WTC11 (cell line): ENCODE data around the gene HDAC8. TPM values are rescaled to one million over a fixed set of nuclear protein-coding genes. Genes with fewer than 3 reads are reported as not detected.

Experiments
- ATAC-seq: fragments of 200-7000 bp; cut with Tn5 transposase; 2 replicates; pipeline ENCODE4 v1.10.0; 2021; ENCODE audit warnings: mild to moderate bottlenecking, moderate library complexity
- CTCF ChIA-PET: fragments of 300-600 bp; sonication (Branson Sonifier 250); formaldehyde crosslinking; loops from one replicate; lab custom pipeline; 2021; ENCODE audit warnings: antibody characterized with exemption; lab: Charles Lee
- POLR2A ChIA-PET: fragments of 350-600 bp; sonication (Branson Sonifier 250); formaldehyde crosslinking; loops from one replicate; lab custom pipeline; 2021; ENCODE audit warnings: antibody characterized with exemption; lab: Charles Lee
- DNase-seq: peaks from one replicate; pipeline ENCODE4 v3.0.0; 2021; ENCODE audit warnings: low spot score
- H3K27ac Mint-ChIP-seq: 2 replicates; pipeline ENCODE4 v1.8.0; 2021; ENCODE audit warnings: mixed read lengths
- H3K27me3 Mint-ChIP-seq: 2 replicates; pipeline ENCODE4 v1.8.0; 2021; ENCODE audit warnings: low read depth, mild to moderate bottlenecking, moderate library complexity, mixed read lengths
- H3K36me3 Mint-ChIP-seq: 2 replicates; pipeline ENCODE4 v1.8.0; 2021; ENCODE audit warnings: mixed read lengths
- H3K4me1 Mint-ChIP-seq: 2 replicates; pipeline ENCODE4 v1.8.0; 2022; ENCODE audit warnings: mixed read lengths
- H3K4me3 Mint-ChIP-seq: 2 replicates; pipeline ENCODE4 v1.8.0; 2021; ENCODE audit warnings: mild to moderate bottlenecking, moderate library complexity, mixed read lengths
- H3K9me3 Mint-ChIP-seq: 2 replicates; pipeline ENCODE4 v1.8.0; 2021; ENCODE audit warnings: mixed read lengths
- CREB1 ChIP-seq: sonication (generic); formaldehyde crosslinking; IDR thresholded peaks from 2 replicates; pipeline ENCODE4 v1.8.0; 2023; ENCODE audit warnings: mild to moderate bottlenecking, missing genetic modification reagents
- GABPB1 ChIP-seq: sonication (generic); formaldehyde crosslinking; IDR thresholded peaks from 2 replicates; pipeline ENCODE4 v1.8.1; 2023; ENCODE audit warnings: mild to moderate bottlenecking, missing genetic modification reagents
- HMGA2 ChIP-seq: fragments of 250-450 bp; sonication (Bioruptor Pico); IDR thresholded peaks from 2 replicates; pipeline ENCODE4 v1.4.0; 2021; ENCODE audit warnings: mild to moderate bottlenecking, moderate library complexity
- RORB ChIP-seq: fragments of 250-450 bp; sonication (Bioruptor Pico); IDR thresholded peaks from 2 replicates; pipeline ENCODE4 v1.9.0; 2021; ENCODE audit warnings: mild to moderate bottlenecking
- ZBTB21 ChIP-seq: sonication (generic); formaldehyde crosslinking; IDR thresholded peaks from 2 replicates; pipeline ENCODE4 v1.8.1; 2023; ENCODE audit warnings: mild to moderate bottlenecking, missing genetic modification reagents, borderline replicate concordance
- ZNF396 ChIP-seq: fragments of 250-450 bp; sonication (Bioruptor Pico); IDR thresholded peaks from 2 replicates; pipeline ENCODE4 v1.8.0; 2021; ENCODE audit warnings: mild to moderate bottlenecking, moderate library complexity, borderline replicate concordance
- ZNF423 ChIP-seq: fragments of 250-450 bp; sonication (Bioruptor Pico); IDR thresholded peaks from 2 replicates; pipeline ENCODE4 v2.1.2; 2022; ENCODE audit warnings: mild to moderate bottlenecking, moderate library complexity
- ZNF671 ChIP-seq: fragments of 250-450 bp; sonication (Bioruptor Pico); IDR thresholded peaks from 2 replicates; pipeline ENCODE4 v1.8.0; 2021; ENCODE audit warnings: mild to moderate bottlenecking
- total RNA-seq: library from RNA; stranded (reverse); gene quantifications from 3 replicates; pipeline ENCODE4 v1.2.3, GENCODE V29; 2021
- TF ChIP-seq, protein P1 (sequence below): fragments of 200-600 bp; IDR thresholded peaks from 2 replicates; pipeline ENCODE4 v1.8.0; 2022; ENCODE audit warnings: antibody characterized with exemption
- TF ChIP-seq, protein P2 (sequence below): sonication (generic); formaldehyde crosslinking; IDR thresholded peaks from 2 replicates; pipeline ENCODE4 v1.8.0; 2022; ENCODE audit warnings: missing genetic modification reagents
- TF ChIP-seq, protein P3 (sequence below): sonication (generic); formaldehyde crosslinking; IDR thresholded peaks from 2 replicates; pipeline ENCODE4 v1.8.0; 2022; ENCODE audit warnings: mild to moderate bottlenecking, missing genetic modification reagents
- TF ChIP-seq, protein P4 (sequence below): sonication (generic); formaldehyde crosslinking; conservative IDR thresholded peaks from 2 replicates; pipeline ENCODE4 v1.8.1; 2022; ENCODE audit warnings: mild to moderate bottlenecking, missing genetic modification reagents
- TF ChIP-seq, protein P5 (sequence below): sonication (generic); formaldehyde crosslinking; IDR thresholded peaks from 2 replicates; pipeline ENCODE4 v1.8.1; 2022; ENCODE audit warnings: low read depth, mild to moderate bottlenecking, moderate library complexity, missing genetic modification reagents, borderline replicate concordance

The HDAC8 gene
- total RNA-seq, 1 experiment from 2014 or later, result 22.5 TPM

DNA sequence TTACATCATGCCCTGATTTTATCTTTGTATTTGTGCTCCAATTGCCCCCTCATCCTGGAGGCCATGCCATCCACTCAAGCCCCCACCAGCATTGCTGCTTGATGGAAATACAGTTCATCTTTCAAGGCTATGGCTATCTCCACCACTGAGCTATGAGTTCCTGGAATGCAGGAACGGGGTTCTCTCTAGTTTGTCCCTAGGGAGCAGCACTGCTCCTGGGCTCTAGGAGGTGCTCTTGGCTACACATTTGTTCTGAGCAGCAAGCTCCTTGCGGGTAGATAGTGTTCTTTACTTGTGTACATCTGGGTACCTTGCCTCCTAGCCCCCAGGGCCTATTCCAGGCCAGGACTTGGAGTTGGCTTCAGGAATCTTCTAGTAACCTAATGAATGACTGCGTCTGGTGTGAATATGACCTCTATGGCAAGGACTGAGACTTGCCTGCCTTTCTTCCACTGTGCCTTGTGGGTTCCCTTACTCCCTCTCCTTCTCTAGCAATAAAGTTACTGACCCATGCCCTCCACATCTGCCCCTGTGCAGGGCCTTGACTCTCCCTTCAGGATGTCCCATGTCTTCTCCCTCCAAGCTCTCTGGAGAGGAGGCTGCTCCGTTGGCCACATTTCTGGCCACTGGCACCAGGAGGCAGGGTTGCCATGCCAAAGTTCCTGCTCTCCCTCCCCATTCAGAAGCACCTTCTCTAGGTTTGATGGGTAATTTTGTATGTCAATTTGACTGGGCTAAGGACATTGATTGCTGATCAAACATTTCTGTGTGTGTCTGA lies 274.5 kb downstream of the HDAC8 start:
- ChIA-PET POLR2A (interaction anchor here (1.0 kb wide), 1 partner anchor 11 kb away, joined by 3 read pairs; no protein-coding TSS in a partner anchor), CTCF (interaction anchor here (0.5 to 1.9 kb wide), 44 partner anchors 8 to 417 kb away, joined by 3 to 40 read pairs (median 4); partner anchors contain the start of genes CITED1, ERCC6L, NHSL2 and RPS4X)
- H3K4me1 Mint-ChIP-seq, result peaks cover 4% of the 10 kb centered on the region
- TF ChIP-seq, protein P1, sequence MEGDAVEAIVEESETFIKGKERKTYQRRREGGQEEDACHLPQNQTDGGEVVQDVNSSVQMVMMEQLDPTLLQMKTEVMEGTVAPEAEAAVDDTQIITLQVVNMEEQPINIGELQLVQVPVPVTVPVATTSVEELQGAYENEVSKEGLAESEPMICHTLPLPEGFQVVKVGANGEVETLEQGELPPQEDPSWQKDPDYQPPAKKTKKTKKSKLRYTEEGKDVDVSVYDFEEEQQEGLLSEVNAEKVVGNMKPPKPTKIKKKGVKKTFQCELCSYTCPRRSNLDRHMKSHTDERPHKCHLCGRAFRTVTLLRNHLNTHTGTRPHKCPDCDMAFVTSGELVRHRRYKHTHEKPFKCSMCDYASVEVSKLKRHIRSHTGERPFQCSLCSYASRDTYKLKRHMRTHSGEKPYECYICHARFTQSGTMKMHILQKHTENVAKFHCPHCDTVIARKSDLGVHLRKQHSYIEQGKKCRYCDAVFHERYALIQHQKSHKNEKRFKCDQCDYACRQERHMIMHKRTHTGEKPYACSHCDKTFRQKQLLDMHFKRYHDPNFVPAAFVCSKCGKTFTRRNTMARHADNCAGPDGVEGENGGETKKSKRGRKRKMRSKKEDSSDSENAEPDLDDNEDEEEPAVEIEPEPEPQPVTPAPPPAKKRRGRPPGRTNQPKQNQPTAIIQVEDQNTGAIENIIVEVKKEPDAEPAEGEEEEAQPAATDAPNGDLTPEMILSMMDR, result peak; percentile 28
- TF ChIP-seq, protein P2, sequence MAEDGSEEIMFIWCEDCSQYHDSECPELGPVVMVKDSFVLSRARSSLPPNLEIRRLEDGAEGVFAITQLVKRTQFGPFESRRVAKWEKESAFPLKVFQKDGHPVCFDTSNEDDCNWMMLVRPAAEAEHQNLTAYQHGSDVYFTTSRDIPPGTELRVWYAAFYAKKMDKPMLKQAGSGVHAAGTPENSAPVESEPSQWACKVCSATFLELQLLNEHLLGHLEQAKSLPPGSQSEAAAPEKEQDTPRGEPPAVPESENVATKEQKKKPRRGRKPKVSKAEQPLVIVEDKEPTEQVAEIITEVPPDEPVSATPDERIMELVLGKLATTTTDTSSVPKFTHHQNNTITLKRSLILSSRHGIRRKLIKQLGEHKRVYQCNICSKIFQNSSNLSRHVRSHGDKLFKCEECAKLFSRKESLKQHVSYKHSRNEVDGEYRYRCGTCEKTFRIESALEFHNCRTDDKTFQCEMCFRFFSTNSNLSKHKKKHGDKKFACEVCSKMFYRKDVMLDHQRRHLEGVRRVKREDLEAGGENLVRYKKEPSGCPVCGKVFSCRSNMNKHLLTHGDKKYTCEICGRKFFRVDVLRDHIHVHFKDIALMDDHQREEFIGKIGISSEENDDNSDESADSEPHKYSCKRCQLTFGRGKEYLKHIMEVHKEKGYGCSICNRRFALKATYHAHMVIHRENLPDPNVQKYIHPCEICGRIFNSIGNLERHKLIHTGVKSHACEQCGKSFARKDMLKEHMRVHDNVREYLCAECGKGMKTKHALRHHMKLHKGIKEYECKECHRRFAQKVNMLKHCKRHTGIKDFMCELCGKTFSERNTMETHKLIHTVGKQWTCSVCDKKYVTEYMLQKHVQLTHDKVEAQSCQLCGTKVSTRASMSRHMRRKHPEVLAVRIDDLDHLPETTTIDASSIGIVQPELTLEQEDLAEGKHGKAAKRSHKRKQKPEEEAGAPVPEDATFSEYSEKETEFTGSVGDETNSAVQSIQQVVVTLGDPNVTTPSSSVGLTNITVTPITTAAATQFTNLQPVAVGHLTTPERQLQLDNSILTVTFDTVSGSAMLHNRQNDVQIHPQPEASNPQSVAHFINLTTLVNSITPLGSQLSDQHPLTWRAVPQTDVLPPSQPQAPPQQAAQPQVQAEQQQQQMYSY (CRISPR knock-in tag), result peak; percentile 90
- no peak for TF ChIP-seq ZNF396
- H3K4me3 Mint-ChIP-seq, result no peak overlapping the region
- no peak overlapping the region for H3K27ac Mint-ChIP-seq
- no peaks in the 10 kb centered on the region for H3K36me3 Mint-ChIP-seq
- no peaks in the 10 kb centered on the region for H3K9me3 Mint-ChIP-seq
- DNase-seq, result peak; percentile 33
- H3K27me3 Mint-ChIP-seq, result peaks cover 32% of the 10 kb centered on the region
- ATAC-seq, result peak; percentile 96

DNA sequence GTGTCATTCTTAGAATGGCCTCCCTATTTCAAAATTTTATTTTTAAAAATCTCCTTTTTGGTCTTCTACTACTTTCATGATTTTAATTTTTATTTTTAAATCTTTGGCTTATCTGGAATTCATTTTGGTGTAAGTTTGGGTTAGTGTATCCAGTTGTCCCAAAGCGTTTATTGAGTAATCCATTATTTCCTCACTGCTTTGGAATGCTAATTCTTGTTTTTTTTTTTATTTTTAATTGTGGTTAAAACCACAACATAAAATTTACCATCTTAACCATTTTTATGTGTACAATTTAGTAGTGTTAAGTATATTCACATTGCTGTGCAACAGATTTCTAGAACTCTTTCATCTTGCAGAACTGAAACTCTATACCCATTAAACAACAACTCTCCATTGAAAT lies 275.7 kb downstream of the HDAC8 start:
- no peak overlapping the region for H3K4me3 Mint-ChIP-seq
- no peak for DNase-seq
- no peaks in the 10 kb centered on the region for H3K36me3 Mint-ChIP-seq
- peaks cover 27% of the 10 kb centered on the region for H3K27me3 Mint-ChIP-seq
- no peak overlapping the region for H3K27ac Mint-ChIP-seq
- POLR2A ChIA-PET, result no interaction called here
- peaks cover 4% of the 10 kb centered on the region for H3K4me1 Mint-ChIP-seq
- CTCF ChIA-PET, result interaction anchor here (1.3 to 1.5 kb wide), 2 partner anchors 17 to 58 kb away, joined by 5 to 6 read pairs; partner anchors contain the start of gene ERCC6L
- H3K9me3 Mint-ChIP-seq, result no peaks in the 10 kb centered on the region
- no peak for TF ChIP-seq ZNF671 (CRISPR knock-in tag)
- no peak for ATAC-seq

DNA sequence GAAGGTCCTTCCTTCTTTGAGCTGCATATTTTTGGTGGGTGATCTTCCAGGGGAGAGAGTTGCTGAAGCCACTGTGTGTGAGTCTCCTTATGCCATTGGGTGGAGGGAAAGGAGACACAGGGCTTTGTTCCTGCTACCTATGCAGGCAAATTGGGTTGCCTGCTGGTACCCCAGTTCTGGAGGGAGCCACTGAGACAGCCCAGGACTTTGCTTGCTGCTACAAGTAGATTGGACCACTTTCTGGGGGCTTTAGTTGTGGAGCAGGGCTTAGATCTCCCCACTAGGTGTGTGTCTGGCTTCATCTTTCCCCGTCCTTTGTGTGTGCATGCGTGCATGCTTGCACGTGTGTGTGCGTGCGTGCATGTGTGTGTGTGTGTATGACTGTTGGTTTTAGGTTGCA lies 276.9 kb downstream of the HDAC8 start:
- Mint-ChIP-seq H3K4me1 (peaks cover 4% of the 10 kb centered on the region), H3K27ac (no peak overlapping the region), H3K9me3 (no peaks in the 10 kb centered on the region), H3K36me3 (no peaks in the 10 kb centered on the region), H3K4me3 (no peak overlapping the region), H3K27me3 (peaks cover 19% of the 10 kb centered on the region)
- POLR2A ChIA-PET, result no interaction called here
- CTCF ChIA-PET, result interaction anchor here (0.7 kb wide), 1 partner anchor 41 kb away, joined by 3 read pairs; no protein-coding TSS in a partner anchor
- DNase-seq (no peak), ATAC-seq (no peak)
- TF ChIP-seq GABPB1 (CRISPR knock-in tag), result no peak
- TF ChIP-seq RORB, result no peak
- TF ChIP-seq, protein P3, sequence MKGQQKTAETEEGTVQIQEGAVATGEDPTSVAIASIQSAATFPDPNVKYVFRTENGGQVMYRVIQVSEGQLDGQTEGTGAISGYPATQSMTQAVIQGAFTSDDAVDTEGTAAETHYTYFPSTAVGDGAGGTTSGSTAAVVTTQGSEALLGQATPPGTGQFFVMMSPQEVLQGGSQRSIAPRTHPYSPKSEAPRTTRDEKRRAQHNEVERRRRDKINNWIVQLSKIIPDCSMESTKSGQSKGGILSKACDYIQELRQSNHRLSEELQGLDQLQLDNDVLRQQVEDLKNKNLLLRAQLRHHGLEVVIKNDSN (CRISPR knock-in tag), result no peak
- no peak for TF ChIP-seq ZBTB21 (CRISPR knock-in tag)
- TF ChIP-seq, protein P4, sequence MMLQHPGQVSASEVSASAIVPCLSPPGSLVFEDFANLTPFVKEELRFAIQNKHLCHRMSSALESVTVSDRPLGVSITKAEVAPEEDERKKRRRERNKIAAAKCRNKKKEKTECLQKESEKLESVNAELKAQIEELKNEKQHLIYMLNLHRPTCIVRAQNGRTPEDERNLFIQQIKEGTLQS (CRISPR knock-in tag), result no peak
- TF ChIP-seq ZNF423, result no peak
- TF ChIP-seq HMGA2 (CRISPR knock-in tag), result no peak
- no peak for TF ChIP-seq CREB1 (CRISPR knock-in tag)
- TF ChIP-seq, protein P5, sequence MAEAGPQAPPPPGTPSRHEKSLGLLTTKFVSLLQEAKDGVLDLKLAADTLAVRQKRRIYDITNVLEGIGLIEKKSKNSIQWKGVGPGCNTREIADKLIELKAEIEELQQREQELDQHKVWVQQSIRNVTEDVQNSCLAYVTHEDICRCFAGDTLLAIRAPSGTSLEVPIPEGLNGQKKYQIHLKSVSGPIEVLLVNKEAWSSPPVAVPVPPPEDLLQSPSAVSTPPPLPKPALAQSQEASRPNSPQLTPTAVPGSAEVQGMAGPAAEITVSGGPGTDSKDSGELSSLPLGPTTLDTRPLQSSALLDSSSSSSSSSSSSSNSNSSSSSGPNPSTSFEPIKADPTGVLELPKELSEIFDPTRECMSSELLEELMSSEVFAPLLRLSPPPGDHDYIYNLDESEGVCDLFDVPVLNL, result no peak
